GM21786 (cell line): ENCODE data around the gene ORC3.

Experiments used
- ATAC-seq: cut with Tn5 transposase; IDR thresholded peaks from one replicate; pipeline ENCODE4 v1.9.1; 2021; ENCODE audit not compliant: unreplicated experiment

ORC3 gene

GRCh38 chr6:87589693-87590416, at the start of gene ORC3, which contains the start of gene RARS2:
Gene ORC3, plus strand, starts transcription at chr6:87590135. Its CDS starts 34 bp downstream, at chr6:87590169.
Gene RARS2, minus strand, starts transcription at chr6:87589987. Its CDS starts 30 bp downstream, at chr6:87589957.
- peak; percentile 100 for ATAC-seq

- ATAC-seq = no peak
Measured at GRCh38 chr6:87540539-87540938, 49.4 kb upstream of the ORC3 start.

- ATAC-seq = no peak
Measured at GRCh38 chr6:87541041-87541440, 48.9 kb upstream of the ORC3 start.

GRCh38 chr6:87541744-87542143, 48.2 kb upstream of the ORC3 start:
- ATAC-seq = no peak

GRCh38 chr6:87543696-87544473, 46.0 kb upstream of the ORC3 start:
- no peak for ATAC-seq

- no peak for ATAC-seq
Measured at GRCh38 chr6:87544474-87544735, 45.5 kb upstream of the ORC3 start.

- no peak for ATAC-seq
Measured at GRCh38 chr6:87551799-87552198, 38.1 kb upstream of the ORC3 start.

GRCh38 chr6:87553159-87553765, 36.7 kb upstream of the ORC3 start:
- ATAC-seq = no peak

GRCh38 chr6:87555506-87555905, 34.4 kb upstream of the ORC3 start:
- ATAC-seq = no peak

- ATAC-seq = no peak
Measured at GRCh38 chr6:87558446-87558845, 31.5 kb upstream of the ORC3 start.

- ATAC-seq = no peak
Measured at GRCh38 chr6:87561017-87561416, 28.9 kb upstream of the ORC3 start.

GRCh38 chr6:87572021-87572420, 17.9 kb upstream of the ORC3 start:
- ATAC-seq = no peak

- peak; percentile 57 for ATAC-seq
Measured at GRCh38 chr6:87572883-87573282, 17.1 kb upstream of the ORC3 start.

- ATAC-seq = no peak
Measured at GRCh38 chr6:87573307-87574024, 16.5 kb upstream of the ORC3 start.

GRCh38 chr6:87574237-87574804, 15.6 kb upstream of the ORC3 start:
- no peak for ATAC-seq

- ATAC-seq = no peak
Measured at GRCh38 chr6:87575423-87575822, 14.5 kb upstream of the ORC3 start.

- no peak for ATAC-seq
Measured at GRCh38 chr6:87583822-87584221, 6.1 kb upstream of the ORC3 start.

GRCh38 chr6:87586371-87587077, 3.4 kb upstream of the ORC3 start:
- ATAC-seq = no peak

GRCh38 chr6:87588756-87589407, 1.1 kb upstream of the ORC3 start:
- ATAC-seq = no peak

- ATAC-seq = no peak
Measured at GRCh38 chr6:87590417-87590880, 514 bp downstream of the ORC3 start.
